Erythroblast (primary cell): ENCODE results near the gene SOCS1.

Source experiments
- GATA1 ChIP-seq: IDR thresholded peaks from 2 replicates; pipeline ENCODE4 v1.6.1; 2011; ENCODE audit warnings: low read depth, mild to moderate bottlenecking, control low read depth, low read length, moderate library complexity
- POLR2A ChIP-seq: IDR thresholded peaks from 2 replicates; pipeline ENCODE4 v1.6.1; 2011; ENCODE audit warnings: mild to moderate bottlenecking, low read length

DNA sequence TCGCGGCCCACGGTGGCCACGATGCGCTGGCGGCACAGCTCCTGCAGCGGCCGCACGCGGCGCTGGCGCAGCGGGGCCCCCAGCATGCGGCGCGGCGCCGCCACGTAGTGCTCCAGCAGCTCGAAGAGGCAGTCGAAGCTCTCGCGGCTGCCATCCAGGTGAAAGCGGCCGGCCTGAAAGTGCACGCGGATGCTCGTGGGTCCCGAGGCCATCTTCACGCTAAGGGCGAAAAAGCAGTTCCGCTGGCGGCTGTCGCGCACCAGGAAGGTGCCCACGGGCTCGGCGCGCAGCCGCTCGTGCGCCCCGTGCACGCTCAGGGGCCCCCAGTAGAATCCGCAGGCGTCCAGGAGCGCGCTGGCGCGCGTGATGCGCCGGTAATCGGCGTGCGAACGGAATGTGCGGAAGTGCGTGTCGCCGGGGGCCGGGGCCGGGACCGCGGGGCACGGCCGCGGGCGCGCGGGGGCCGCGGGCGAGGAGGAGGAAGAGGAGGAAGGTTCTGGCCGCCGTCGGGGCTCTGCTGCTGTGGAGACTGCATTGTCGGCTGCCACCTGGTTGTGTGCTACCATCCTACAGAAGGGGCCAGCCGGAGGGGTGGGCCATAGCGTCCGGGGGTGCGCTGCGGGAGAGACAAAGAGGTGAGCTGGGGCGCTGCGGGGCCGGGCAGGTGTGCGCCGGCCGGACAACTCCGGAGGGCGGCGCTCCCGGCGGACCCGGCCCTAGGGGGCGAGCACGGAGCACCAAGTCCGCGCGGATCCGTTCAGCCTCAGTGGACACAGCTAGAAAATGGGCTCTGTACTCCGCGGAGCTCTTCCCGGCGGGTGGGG lies 879 bp downstream of the SOCS1 start:
- TF ChIP-seq POLR2A (no peak), GATA1 (no peak)
